Activated CD4-positive, alpha-beta T cell treated with anti-CD3 and anti-CD28 coated beads, Interleukin-2, amount 50 U/mL, for 4 hours (primary cell): Measurements from ENCODE around the gene PRPF8.
A peak's percentile ranks its signal among the peaks of the same experiment; 100 is the strongest.

Source experiments
- DNase-seq, 2 experiments: peaks; one replicate each; pipeline ENCODE4 v3.0.0-alpha.2; 2020

The PRPF8 gene

GRCh38 chr17:1643999-1644492 lies 40.6 kb downstream of the PRPF8 start:
- no peak for DNase-seq

- peak; percentile 47 to 59 for DNase-seq
These were observed 41.2 kb downstream of the PRPF8 start for GRCh38 chr17:1643293-1643998.

- no peak for DNase-seq
These were observed 43.6 kb downstream of the PRPF8 start for GRCh38 chr17:1641065-1641403.

- no peak for DNase-seq
These were observed 44.2 kb downstream of the PRPF8 start for GRCh38 chr17:1640329-1641064.

GRCh38 chr17:1639549-1640180 lies 45.0 kb downstream of the PRPF8 start:
- no peak for DNase-seq

- DNase-seq = no peak
These were observed 45.9 kb downstream of the PRPF8 start for GRCh38 chr17:1638624-1639300.

- no peak for DNase-seq
These were observed 46.5 kb downstream of the PRPF8 start for GRCh38 chr17:1638171-1638590.

GRCh38 chr17:1636732-1637285 lies 47.9 kb downstream of the PRPF8 start:
- no peak for DNase-seq

GRCh38 chr17:1635675-1636465 lies 48.8 kb downstream of the PRPF8 start:
- DNase-seq = no peak

GRCh38 chr17:1634841-1635650 lies 49.6 kb downstream of the PRPF8 start:
- DNase-seq = no peak

GRCh38 chr17:1630662-1631061 lies 54.0 kb downstream of the PRPF8 start:
- no peak for DNase-seq

GRCh38 chr17:1629504-1630310 lies 55.0 kb downstream of the PRPF8 start:
- peak; percentile 64 to 68 for DNase-seq

- peak; percentile 78 to 81 for DNase-seq
These were observed 55.7 kb downstream of the PRPF8 start for GRCh38 chr17:1628856-1629503.

- peak; percentile 55 to 60 for DNase-seq
These were observed 56.4 kb downstream of the PRPF8 start, which contains the start of gene SLC43A2 for GRCh38 chr17:1627982-1628855. Gene SLC43A2, minus strand, starts transcription at chr17:1628834. Its CDS starts 960 bp downstream, at chr17:1627874.

GRCh38 chr17:1627182-1627981 lies 57.3 kb downstream of the PRPF8 start:
- no peak for DNase-seq

- DNase-seq = no peak
These were observed 58.3 kb downstream of the PRPF8 start for GRCh38 chr17:1626333-1626732.

- no peak for DNase-seq
These were observed 59.1 kb downstream of the PRPF8 start for GRCh38 chr17:1625581-1625980.

GRCh38 chr17:1625053-1625452 lies 59.6 kb downstream of the PRPF8 start:
- no peak for DNase-seq
